H1 (cell line): Measurements from ENCODE around the gene GRID1.

Experiments used
- BRCA1 ChIP-seq: IDR thresholded peaks from 2 replicates; pipeline ENCODE4 v1.6.1; 2012; ENCODE audit warnings: low read depth, low read length, improper control_type of control experiment
- TF ChIP-seq, protein P1 (sequence below), 3 experiments: IDR thresholded peaks; 1 replicate in 2 of 3; 2 replicates in 1 of 3; pipeline versions ENCODE4 v1.5.1 to v1.6.1; 2011; ENCODE audit warnings: low read length in 3 of 3, mild to moderate bottlenecking in 3 of 3, inconsistent platforms in 2 of 3, low read depth in 1 of 3, moderate library complexity in 1 of 3; ENCODE audit not compliant: insufficient read depth in 1 of 3; ENCODE audit errors: control extremely low read depth in 1 of 3

DNA sequence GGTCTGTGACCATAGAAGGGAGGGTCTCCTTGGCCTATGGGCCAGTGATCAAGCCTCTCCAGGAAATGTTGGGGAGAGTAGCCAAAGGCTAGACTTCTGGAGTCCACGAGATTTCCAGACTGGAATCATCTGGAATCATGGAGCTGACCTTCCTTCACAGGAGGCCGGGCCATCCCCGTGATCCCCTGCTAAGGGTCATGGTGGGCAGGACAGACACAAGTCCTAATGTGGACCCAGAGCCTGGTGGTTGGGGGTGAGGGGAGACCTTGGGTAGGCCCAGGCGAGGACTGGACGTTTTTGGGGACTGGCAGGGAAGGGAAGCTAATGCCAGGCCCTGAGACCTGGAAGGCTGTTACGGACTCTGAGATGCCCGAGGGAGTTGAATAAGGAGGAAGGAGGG lies 9.8 kb upstream of the GRID1 start:
- TF ChIP-seq, protein P1, sequence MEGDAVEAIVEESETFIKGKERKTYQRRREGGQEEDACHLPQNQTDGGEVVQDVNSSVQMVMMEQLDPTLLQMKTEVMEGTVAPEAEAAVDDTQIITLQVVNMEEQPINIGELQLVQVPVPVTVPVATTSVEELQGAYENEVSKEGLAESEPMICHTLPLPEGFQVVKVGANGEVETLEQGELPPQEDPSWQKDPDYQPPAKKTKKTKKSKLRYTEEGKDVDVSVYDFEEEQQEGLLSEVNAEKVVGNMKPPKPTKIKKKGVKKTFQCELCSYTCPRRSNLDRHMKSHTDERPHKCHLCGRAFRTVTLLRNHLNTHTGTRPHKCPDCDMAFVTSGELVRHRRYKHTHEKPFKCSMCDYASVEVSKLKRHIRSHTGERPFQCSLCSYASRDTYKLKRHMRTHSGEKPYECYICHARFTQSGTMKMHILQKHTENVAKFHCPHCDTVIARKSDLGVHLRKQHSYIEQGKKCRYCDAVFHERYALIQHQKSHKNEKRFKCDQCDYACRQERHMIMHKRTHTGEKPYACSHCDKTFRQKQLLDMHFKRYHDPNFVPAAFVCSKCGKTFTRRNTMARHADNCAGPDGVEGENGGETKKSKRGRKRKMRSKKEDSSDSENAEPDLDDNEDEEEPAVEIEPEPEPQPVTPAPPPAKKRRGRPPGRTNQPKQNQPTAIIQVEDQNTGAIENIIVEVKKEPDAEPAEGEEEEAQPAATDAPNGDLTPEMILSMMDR (IDR thresholded peaks at IDR 0.05; ENCODE audit: control extremely low read depth in 1 of 3, insufficient read depth in 1 of 3, low read depth in 1 of 3, low read length in 3 of 3) = no peak
- no peak for TF ChIP-seq BRCA1
